HepG2 (cell line): ENCODE data around the gene SLC6A8.

ENCODE experiments used
- HDAC2 ChIP-seq: sonication (generic); formaldehyde crosslinking; IDR thresholded peaks from 2 replicates; pipeline ENCODE4 v1.4.0; 2020; ENCODE audit warnings: missing genetic modification reagents
- KLF16 ChIP-seq, 2 experiments: sonication (generic) in 1 of 2; formaldehyde crosslinking in 1 of 2; IDR thresholded peaks; 2 replicates each; pipeline versions ENCODE4 v1.6.1 to v1.8.0; 2016 to 2023; ENCODE audit warnings: missing genetic modification reagents in 2 of 2, missing compliant biosample characterization in 1 of 2
- TEAD2 ChIP-seq: sonication (generic); formaldehyde crosslinking; IDR thresholded peaks from 2 replicates; pipeline ENCODE4 v1.9.0; 2021; ENCODE audit warnings: missing genetic modification reagents
- ZNF382 ChIP-seq: sonication (generic); formaldehyde crosslinking; IDR thresholded peaks from 2 replicates; pipeline ENCODE4 v1.5.0; 2020; ENCODE audit warnings: missing genetic modification reagents, mild to moderate bottlenecking, borderline replicate concordance
- ZNF383 ChIP-seq: sonication (generic); formaldehyde crosslinking; IDR thresholded peaks from 2 replicates; pipeline ENCODE4 v1.4.0; 2020; ENCODE audit warnings: missing genetic modification reagents, mild to moderate bottlenecking, borderline replicate concordance
- ZNF775 ChIP-seq: sonication (generic); formaldehyde crosslinking; IDR thresholded peaks from 2 replicates; pipeline ENCODE4 v1.4.0; 2020; ENCODE audit warnings: missing genetic modification reagents, mild to moderate bottlenecking, moderate library complexity, borderline replicate concordance
- TF ChIP-seq, protein P1 (sequence below): sonication (generic); formaldehyde crosslinking; IDR thresholded peaks from 2 replicates; pipeline ENCODE4 v1.5.1; 2020; ENCODE audit warnings: missing genetic modification reagents, mild to moderate bottlenecking, borderline replicate concordance
- TF ChIP-seq, protein P2 (sequence below): sonication (generic); formaldehyde crosslinking; IDR thresholded peaks from 2 replicates; pipeline ENCODE4 v1.5.1; 2020; ENCODE audit warnings: mild to moderate bottlenecking, missing genetic modification reagents, moderate library complexity

DNA sequence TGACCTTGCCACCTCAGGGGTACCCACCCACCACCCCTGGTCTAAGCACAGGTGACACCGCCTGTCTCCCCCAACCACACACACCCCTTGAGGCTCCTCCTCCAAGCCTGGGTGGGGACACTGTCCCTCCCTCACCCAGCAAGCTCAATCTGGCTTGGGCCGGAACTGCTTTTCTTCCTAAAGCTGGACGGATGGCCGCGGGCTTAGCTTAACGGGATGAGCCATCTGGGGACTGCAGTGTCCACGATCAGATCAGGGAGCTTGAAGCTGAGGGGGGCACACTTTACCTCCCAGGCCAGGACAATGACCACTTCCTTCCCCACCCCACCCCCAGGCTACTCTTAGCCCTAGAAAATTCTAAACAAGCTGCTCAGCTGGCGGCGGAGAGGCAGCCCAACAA is 1.0 kb upstream of the SLC6A8 start:
- TF ChIP-seq, protein P1, sequence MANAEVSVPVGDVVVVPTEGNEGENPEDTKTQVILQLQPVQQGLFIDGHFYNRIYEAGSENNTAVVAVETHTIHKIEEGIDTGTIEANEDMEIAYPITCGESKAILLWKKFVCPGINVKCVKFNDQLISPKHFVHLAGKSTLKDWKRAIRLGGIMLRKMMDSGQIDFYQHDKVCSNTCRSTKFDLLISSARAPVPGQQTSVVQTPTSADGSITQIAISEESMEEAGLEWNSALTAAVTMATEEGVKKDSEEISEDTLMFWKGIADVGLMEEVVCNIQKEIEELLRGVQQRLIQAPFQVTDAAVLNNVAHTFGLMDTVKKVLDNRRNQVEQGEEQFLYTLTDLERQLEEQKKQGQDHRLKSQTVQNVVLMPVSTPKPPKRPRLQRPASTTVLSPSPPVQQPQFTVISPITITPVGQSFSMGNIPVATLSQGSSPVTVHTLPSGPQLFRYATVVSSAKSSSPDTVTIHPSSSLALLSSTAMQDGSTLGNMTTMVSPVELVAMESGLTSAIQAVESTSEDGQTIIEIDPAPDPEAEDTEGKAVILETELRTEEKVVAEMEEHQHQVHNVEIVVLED (CRISPR knock-in tag) = no peak
- TF ChIP-seq ZNF383 (CRISPR knock-in tag) (no peak), HDAC2 (CRISPR knock-in tag) (no peak), ZNF775 (no peak), TEAD2 (CRISPR knock-in tag) (no peak), ZNF382 (CRISPR knock-in tag) (no peak), KLF16 (CRISPR knock-in tag; IDR thresholded peaks at IDR 0.05) (no peak)
- TF ChIP-seq, protein P2, sequence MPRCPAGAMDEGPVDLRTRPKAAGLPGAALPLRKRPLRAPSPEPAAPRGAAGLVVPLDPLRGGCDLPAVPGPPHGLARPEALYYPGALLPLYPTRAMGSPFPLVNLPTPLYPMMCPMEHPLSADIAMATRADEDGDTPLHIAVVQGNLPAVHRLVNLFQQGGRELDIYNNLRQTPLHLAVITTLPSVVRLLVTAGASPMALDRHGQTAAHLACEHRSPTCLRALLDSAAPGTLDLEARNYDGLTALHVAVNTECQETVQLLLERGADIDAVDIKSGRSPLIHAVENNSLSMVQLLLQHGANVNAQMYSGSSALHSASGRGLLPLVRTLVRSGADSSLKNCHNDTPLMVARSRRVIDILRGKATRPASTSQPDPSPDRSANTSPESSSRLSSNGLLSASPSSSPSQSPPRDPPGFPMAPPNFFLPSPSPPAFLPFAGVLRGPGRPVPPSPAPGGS (CRISPR knock-in tag) = no peak
